ENCODE results near the gene ARSB.

The ARSB gene

DNA sequence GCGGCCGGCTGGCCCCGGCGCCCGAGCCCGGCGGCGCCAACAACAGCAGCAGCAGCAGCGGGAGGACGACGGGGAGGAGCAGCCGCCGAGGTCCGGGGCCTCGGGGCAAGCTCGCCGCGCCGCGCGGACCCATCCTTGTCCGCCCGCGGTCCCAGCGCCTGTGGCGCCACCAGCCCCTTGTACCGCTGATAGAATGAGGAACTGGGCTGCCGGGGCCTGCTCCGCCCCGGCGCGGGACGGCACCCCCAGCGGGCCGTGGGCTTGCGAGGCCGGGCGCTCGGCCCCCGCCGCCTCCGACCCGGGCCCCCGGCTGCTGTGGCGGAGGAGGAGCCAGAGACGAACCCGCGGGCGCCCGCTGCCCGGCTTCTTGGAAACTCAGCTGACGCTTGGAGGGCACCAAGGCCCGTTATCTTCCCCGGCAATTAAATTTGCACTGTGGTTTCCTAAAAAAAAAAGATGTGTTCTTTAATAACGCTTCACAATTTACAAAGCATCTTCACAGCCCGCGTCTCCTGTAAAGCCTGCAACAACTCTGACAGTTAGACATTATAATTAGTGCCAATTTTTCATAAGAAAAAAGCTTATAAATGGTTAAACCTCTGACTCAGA is at the start of gene ARSB:
ARSB (minus strand) TSS at position 195 of the 609 bp plus-strand sequence; CDS start at position 133, 62 bp downstream.
- DNase-seq (ENCODE audit: low spot score), result peak; percentile 68

GRCh38 chr5:79032782-79033181 is 47.7 kb upstream of the ARSB start:
- DNase-seq (ENCODE audit: low spot score), result no peak

- DNase-seq (ENCODE audit: low spot score), result no peak
These were observed 47.1 kb upstream of the ARSB start for GRCh38 chr5:79032031-79032695.

DNA sequence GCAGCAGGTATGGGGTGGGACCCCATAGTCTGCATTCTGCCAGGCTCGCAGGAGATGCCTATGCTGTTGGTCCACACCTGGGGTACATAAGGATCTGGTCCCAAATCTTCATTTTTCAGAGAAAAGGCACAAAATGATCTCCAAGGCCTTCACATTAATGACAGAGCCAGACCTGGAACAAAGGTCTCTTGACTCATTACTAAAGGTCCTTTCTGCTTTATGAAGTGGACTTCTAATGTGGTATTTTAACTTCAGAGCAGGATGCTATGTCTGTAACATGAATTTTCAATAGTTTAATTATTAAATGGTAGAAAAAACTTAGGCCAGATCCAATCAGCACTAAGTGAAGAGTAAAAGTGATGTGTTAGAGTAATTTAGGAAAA is 46.4 kb upstream of the ARSB start:
- DNase-seq (ENCODE audit: low spot score), result no peak

DNA sequence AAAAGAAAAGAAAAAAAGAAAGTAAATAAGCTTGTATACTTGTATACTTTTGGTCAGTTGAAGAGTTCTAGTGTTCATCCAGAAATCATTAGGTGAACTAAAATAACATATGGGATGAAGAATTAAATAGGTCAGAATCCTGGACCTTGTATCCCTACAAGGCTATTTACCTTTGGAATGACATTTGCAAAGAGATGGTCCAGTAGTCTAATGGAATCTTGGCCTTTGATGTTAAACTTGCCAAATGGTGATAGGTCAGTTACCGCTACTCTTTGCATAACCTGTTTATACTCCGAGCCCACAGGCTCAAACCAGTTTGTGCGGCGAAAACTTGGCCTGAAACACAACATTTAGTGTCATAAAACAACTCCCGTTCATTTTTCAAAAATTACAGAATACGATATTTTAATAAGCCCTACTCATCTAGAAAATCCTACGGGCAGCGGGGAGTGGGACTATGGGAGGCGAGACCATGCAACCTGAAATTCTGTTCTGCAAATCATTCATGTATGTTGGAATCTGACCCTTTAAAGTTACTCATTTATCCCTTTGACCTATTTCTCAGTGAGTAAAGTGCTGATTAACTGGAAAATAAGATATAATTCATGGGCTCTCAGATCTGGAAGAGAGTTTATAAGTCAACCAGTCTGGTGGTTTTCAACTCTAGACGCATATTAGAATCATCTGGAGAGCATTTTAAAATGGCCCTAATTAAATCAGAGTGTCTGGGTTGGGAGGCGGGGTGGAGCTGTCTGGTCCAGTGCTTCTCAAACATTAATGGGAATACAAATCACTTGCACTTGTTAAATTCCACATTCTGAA is 45.8 kb upstream of the ARSB start:
- DNase-seq (ENCODE audit: low spot score), result no peak

DNA sequence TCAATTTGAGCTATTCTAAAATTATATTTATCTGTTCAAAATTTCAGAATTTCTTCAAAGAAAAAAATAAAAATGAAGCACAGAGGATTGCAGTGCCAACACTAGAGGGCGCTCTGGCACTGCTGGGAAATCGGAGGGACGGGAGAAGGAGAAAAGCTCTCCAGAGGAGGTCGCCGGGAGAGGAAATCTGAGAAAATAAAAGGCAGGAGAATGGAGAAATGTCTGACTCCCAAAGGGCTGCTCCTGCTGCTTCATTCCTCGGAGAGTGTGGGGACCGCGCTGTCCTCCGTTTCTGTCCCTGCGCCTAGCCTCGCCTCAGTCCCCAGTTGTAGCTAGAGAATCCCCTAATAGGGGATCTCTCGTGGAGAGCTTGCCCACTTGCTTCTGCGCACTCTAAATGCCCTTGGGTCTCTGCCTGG is 40.0 kb upstream of the ARSB start:
- peak; percentile 42 for DNase-seq (ENCODE audit: low spot score)

DNA sequence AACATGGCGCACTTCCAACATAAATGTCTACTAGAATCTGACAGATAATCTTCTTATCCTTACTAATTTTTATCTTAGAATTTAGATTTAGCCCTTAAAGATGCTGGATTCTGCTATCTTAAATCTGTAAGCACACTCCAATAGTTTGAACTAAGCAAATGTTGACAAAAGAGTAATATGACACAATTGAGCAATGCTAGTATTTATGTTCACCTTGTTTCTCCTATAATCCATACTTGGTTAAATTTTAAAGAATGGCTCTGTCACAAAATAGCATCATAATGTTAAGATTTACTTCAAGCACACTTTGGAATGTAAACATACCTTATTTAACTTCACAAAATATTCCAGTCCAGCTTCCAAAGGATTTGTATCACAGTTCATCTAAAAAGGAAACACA is 38.8 kb upstream of the ARSB start:
- DNase-seq (ENCODE audit: low spot score), result no peak

- DNase-seq (ENCODE audit: low spot score), result no peak
These were observed 38.2 kb upstream of the ARSB start for GRCh38 chr5:79023348-79023747.

DNA sequence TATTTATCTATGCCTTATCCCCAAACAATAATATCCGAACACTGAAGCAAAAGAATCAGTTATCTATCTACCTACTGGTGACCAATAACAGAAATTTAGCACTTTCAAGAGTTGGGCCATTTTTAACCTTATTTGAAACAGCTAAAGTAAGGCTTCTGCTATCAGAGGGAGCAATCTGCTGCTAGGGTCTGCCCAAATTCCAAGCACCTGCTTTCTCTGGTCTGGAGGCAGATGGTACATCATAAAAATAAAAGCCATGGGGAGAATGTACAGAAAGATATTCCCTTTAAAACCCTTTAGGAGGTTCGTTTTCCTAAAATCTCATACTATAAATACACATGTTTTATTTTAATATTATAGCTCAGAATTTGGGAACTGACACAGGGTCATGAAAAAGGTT is 37.7 kb upstream of the ARSB start:
- DNase-seq (ENCODE audit: low spot score), result no peak

GRCh38 chr5:79021753-79022152 is 36.6 kb upstream of the ARSB start:
- no peak for DNase-seq (ENCODE audit: low spot score)

GRCh38 chr5:79020861-79021561 is 35.9 kb upstream of the ARSB start:
- DNase-seq (ENCODE audit: low spot score), result peak; percentile 45

- DNase-seq (ENCODE audit: low spot score), result no peak
These were observed 29.5 kb upstream of the ARSB start for GRCh38 chr5:79014631-79015030.

DNA sequence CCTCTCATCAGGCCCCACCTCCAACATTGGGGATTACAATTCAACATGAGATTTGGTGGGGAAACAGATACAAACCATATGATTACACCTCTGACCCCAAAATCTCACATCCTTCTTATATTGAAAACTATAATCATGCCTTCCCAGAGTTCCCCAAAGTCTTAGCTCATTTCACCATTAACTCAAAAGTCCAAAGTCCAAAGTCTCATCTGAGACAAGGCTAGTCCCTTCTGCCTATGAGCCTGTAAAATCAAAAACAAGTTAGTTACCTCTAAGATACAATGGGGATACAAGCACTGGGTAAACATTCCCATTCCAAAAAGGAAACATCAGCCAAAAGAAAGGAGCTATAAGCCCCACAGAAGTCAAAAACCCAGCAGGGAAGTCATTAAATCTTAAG is 26.8 kb upstream of the ARSB start:
- no peak for DNase-seq (ENCODE audit: low spot score)

DNA sequence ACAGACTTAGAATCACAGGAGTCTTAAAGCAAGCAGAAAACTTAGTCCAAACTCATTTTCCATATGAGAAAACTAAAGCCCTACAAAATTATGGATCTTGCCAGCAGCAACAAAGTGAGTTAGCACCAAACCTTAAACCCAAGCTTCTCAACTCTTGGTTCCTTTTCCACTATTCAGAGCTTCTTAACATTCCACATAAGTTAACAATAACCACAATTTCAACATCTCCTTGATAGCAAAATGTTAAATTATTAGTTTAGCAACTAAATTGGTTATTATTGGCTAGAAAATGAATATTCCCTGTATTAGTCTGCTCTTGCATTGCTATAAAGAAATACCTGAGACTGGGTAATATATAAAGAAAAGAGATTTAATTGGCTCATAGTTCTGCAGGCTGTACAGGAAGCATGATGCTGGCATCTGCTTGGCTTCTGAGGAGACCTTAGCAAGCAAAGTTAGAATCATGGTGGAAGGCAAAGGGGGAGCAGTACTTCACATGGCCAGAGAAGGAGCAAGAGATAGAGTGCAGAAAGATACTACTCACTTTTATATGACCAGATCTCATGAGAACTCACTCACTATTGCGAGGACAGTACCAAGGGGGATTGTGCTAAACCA is 26.2 kb upstream of the ARSB start:
- no peak for DNase-seq (ENCODE audit: low spot score)

DNA sequence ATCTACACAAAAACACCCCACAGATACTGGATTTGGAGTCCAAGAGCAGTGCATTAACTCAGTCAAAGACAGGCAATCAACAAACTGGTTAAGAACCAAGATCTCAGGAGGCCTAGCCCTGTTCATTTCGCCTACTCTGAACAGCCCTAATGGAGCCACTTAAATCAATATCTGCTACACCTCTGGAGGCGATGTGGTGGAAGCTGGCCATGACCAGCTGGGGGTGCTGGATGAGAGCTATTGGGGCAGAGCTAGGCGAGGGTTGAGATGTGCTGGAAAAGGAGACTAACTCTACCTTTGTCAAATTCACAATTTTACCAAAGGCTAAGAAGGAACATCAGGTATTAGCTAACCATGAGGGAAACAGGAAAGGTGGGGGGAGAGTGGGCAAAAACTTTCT is 23.3 kb upstream of the ARSB start:
- no peak for DNase-seq (ENCODE audit: low spot score)

DNA sequence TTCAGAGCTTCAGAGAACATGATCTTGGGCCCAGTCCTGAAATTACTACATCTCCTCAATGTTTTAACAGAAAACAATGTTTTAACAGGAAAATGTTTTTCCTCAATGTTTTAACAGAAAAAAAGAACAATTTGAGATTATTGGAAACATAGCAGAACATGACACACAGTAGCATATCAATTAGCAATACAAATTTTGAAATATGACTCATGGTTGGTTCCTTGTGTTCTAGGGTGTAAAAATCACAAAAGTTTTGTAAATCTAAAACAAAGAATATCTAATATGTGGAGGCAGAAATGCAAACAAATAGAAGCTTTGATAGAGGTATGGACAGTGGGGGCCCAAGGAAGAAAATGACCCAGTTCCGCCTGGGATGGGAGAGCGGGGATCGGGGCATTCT is 22.8 kb upstream of the ARSB start:
- DNase-seq (ENCODE audit: low spot score), result no peak

- DNase-seq (ENCODE audit: low spot score), result no peak
These were observed 21.0 kb upstream of the ARSB start for GRCh38 chr5:79005936-79006631.

DNA sequence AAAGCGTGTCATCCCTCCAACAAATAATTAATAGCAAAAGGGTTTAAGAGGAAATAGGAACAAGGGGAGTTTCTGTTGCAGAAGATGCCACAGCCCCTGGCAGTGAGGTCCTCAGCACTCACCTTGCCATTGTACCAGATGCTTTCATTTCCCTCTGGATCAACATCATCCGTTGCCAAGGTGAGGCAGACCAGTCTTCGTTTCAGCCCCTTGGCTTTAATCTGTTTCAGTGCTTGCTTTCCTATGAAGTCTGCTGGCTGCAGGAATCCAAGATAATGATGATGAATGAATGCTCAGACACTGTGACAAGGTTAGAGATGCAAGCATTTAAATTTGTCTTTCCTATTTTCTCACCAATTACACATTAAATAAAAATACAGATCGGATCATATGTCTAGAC is 20.0 kb upstream of the ARSB start:
- no peak for DNase-seq (ENCODE audit: low spot score)

GRCh38 chr5:79002374-79002773 is 17.3 kb upstream of the ARSB start:
- DNase-seq (ENCODE audit: low spot score), result no peak

DNA sequence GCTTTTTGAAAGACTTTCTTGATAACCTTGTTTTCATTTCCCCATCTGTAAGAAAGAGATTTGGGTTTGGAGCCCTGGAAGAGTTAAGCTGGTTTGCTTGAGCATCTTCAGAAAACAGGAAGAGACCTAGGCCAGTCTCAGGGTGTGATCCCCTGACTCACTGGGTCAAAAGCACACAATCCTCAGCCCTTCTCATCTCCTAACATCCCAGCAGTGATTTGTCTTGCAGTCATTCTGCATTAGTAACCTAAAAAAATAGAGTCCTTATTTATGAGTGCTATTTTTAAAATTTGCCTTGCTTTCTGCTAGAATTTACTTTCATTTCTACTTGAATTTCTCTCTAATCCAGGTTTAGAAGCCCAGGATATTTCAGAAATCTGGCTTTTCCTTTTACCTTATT is 16.4 kb upstream of the ARSB start:
- no peak for DNase-seq (ENCODE audit: low spot score)

GRCh38 chr5:78997090-78997489 is 12.0 kb upstream of the ARSB start:
- DNase-seq (ENCODE audit: low spot score), result no peak
